H1 (cell line): Measurements from ENCODE around the gene ALOX5. TPM values are rescaled to one million over a fixed set of nuclear protein-coding genes. Genes with fewer than 3 reads are reported as not detected.

ENCODE experiments used
- CTCF ChIA-PET: fragments of 300-600 bp; sonication (Branson Sonifier 250); formaldehyde crosslinking; loops from one replicate; lab custom pipeline; 2021; ENCODE audit not compliant: partially characterized antibody; lab: Charles Lee
- POLR2A ChIA-PET: fragments of 300-600 bp; sonication (Branson Sonifier 250); formaldehyde crosslinking; loops from one replicate; lab custom pipeline; 2021; ENCODE audit warnings: inconsistent platforms; ENCODE audit not compliant: partially characterized antibody; lab: Charles Lee
- DNase-seq, 2 experiments: peaks; one replicate each; pipeline versions ENCODE4 v3.0.0 to v3.0.0-alpha.2; 2010 to 2022; ENCODE audit warnings: low spot score in 2 of 2, low read depth in 1 of 2, mixed read lengths in 1 of 2
- FAIRE-seq: peaks from 2 replicates; lab custom pipeline; 2011; peaks lifted over from hg19 to GRCh38; lab: Jason Lieb, UNC
- H2AFZ ChIP-seq: 2 replicates; pipeline ENCODE4 v1.8.1; 2012; ENCODE audit warnings: low read length, inconsistent platforms
- H2AK5ac ChIP-seq: 2 replicates; pipeline ENCODE4 v1.6.1; 2013; ENCODE audit warnings: low read depth, low read length
- H2BK120ac ChIP-seq: replicated peaks from 2 replicates; pipeline ENCODE3; 2013; ENCODE audit warnings: low read depth, low read length, inconsistent platforms
- H2BK12ac ChIP-seq: 2 replicates; pipeline ENCODE4 v1.6.1; 2013; ENCODE audit warnings: low read depth, low read length
- H2BK15ac ChIP-seq: 2 replicates; pipeline ENCODE4 v1.6.1; 2013; ENCODE audit warnings: low read length
- H2BK20ac ChIP-seq: 2 replicates; pipeline ENCODE4 v1.6.1; 2013; ENCODE audit warnings: low read length
- H2BK5ac ChIP-seq: 2 replicates; pipeline ENCODE4 v1.6.1; 2013; ENCODE audit warnings: low read depth, low read length
- H3K14ac ChIP-seq: 2 replicates; pipeline ENCODE4 v1.6.1; 2013; ENCODE audit warnings: inconsistent platforms; ENCODE audit not compliant: insufficient read length
- H3K18ac ChIP-seq: 2 replicates; pipeline ENCODE4 v1.6.1; 2013; ENCODE audit warnings: low read length; ENCODE audit errors: extremely low read depth
- H3K23ac ChIP-seq: 2 replicates; pipeline ENCODE4 v1.6.1; 2013; ENCODE audit warnings: inconsistent platforms; ENCODE audit not compliant: insufficient read length
- H3K23me2 ChIP-seq: 2 replicates; pipeline ENCODE4 v1.6.1; 2013; ENCODE audit warnings: low read depth, low read length
- H3K27ac ChIP-seq: 2 replicates; pipeline ENCODE4 v1.6.1; 2011; ENCODE audit warnings: low read depth, low read length, inconsistent platforms
- H3K27me3 ChIP-seq, 4 experiments: replicated peaks in 1 of 4; 1 replicate in 1 of 4; 2 replicates in 3 of 4; pipeline versions ENCODE4 v1.6.1 to v1.8.1; 2011 to 2013; ENCODE audit warnings: low read length in 3 of 4, mild to moderate bottlenecking in 3 of 4, inconsistent platforms in 2 of 4, mixed read lengths in 2 of 4, moderate library complexity in 1 of 4; ENCODE audit not compliant: control insufficient read depth in 3 of 4, insufficient read depth in 3 of 4; ENCODE audit errors: extremely low read depth in 1 of 4
- H3K36me3 ChIP-seq, 4 experiments: 2 replicates each; pipeline versions ENCODE4 v1.6.1 to v1.8.1; 2011 to 2013; ENCODE audit warnings: mild to moderate bottlenecking in 4 of 4, low read length in 3 of 4, moderate library complexity in 2 of 4, control low read depth in 1 of 4, inconsistent platforms in 1 of 4; ENCODE audit not compliant: insufficient read depth in 4 of 4, control insufficient read depth in 2 of 4
- H3K4ac ChIP-seq: replicated peaks from 2 replicates; pipeline ENCODE3; 2013; ENCODE audit warnings: low read length, low read depth, mixed read lengths, inconsistent platforms; ENCODE audit not compliant: insufficient read length
- H3K4me1 ChIP-seq, 4 experiments: replicated peaks in 1 of 4; 1 replicate in 1 of 4; 2 replicates in 3 of 4; pipeline versions ENCODE4 v1.6.1 to v1.8.1; 2011 to 2013; ENCODE audit warnings: low read length in 3 of 4, inconsistent platforms in 2 of 4, mixed read lengths in 1 of 4; ENCODE audit not compliant: insufficient read depth in 4 of 4, control insufficient read depth in 3 of 4
- H3K4me2 ChIP-seq, 2 experiments: 2 replicates each; pipeline versions ENCODE4 v1.6.1 to v1.8.1; 2011 to 2013; ENCODE audit warnings: low read depth in 2 of 2, low read length in 2 of 2, control low read depth in 1 of 2, inconsistent platforms in 1 of 2, mild to moderate bottlenecking in 1 of 2; ENCODE audit not compliant: insufficient read depth in 1 of 2
- H3K4me3 ChIP-seq, 4 experiments: fragments of 200-600, 300-600 bp in 1 of 4; sonication (generic), shearing (Covaris generic), sonication (Bioruptor Twin) in 1 of 4; 2 replicates each; pipeline versions ENCODE4 v1.5.1 to v1.8.1; 2011 to 2016; ENCODE audit warnings: low read length in 4 of 4, low read depth in 3 of 4, control low read depth in 2 of 4, inconsistent platforms in 2 of 4, mild to moderate bottlenecking in 2 of 4, mixed read lengths in 1 of 4, moderate library complexity in 1 of 4; ENCODE audit not compliant: insufficient read depth in 2 of 4; ENCODE audit errors: extremely low read depth in 1 of 4
- H3K56ac ChIP-seq: replicated peaks from 2 replicates; pipeline ENCODE3; 2013; ENCODE audit warnings: low read depth, mild to moderate bottlenecking, mixed read lengths, low read length, inconsistent platforms; ENCODE audit not compliant: insufficient read length
- H3K79me1 ChIP-seq: 2 replicates; pipeline ENCODE4 v1.6.1; 2013; ENCODE audit warnings: low read depth, low read length, control low read depth
- H3K79me2 ChIP-seq, 2 experiments: 2 replicates each; pipeline versions ENCODE4 v1.6.1 to v1.8.1; 2012 to 2013; ENCODE audit warnings: low read length in 2 of 2, mild to moderate bottlenecking in 2 of 2, inconsistent platforms in 1 of 2; ENCODE audit not compliant: insufficient read depth in 2 of 2, control insufficient read depth in 1 of 2
- H3K9ac ChIP-seq, 4 experiments: replicated peaks in 1 of 4; 1 replicate in 1 of 4; 2 replicates in 3 of 4; pipeline versions ENCODE4 v1.6.1 to v1.8.1; 2011 to 2013; ENCODE audit warnings: low read depth in 3 of 4, low read length in 3 of 4, control low read depth in 2 of 4, mild to moderate bottlenecking in 2 of 4, moderate library complexity in 2 of 4, inconsistent platforms in 1 of 4; ENCODE audit errors: extremely low read depth in 1 of 4
- H3K9me3 ChIP-seq, 2 experiments: 2 replicates each; pipeline versions ENCODE4 v1.6.1 to v1.8.1; 2012 to 2013; ENCODE audit warnings: mild to moderate bottlenecking in 2 of 2, moderate library complexity in 2 of 2, control low read depth in 1 of 2, inconsistent platforms in 1 of 2, low read depth in 1 of 2, low read length in 1 of 2, mixed read lengths in 1 of 2; ENCODE audit not compliant: insufficient read depth in 2 of 2
- H4K20me1 ChIP-seq, 2 experiments: replicated peaks in 1 of 2; 2 replicates each; pipeline versions ENCODE3 to v1.8.1; 2011 to 2013; ENCODE audit warnings: inconsistent platforms in 2 of 2, low read length in 2 of 2, mild to moderate bottlenecking in 1 of 2; ENCODE audit not compliant: insufficient read depth in 2 of 2, control insufficient read depth in 1 of 2
- H4K5ac ChIP-seq: 2 replicates; pipeline ENCODE4 v1.6.1; 2013; ENCODE audit warnings: low read length, low read depth, mixed read lengths, inconsistent platforms; ENCODE audit not compliant: insufficient read length
- H4K8ac ChIP-seq: 2 replicates; pipeline ENCODE4 v1.8.0; 2013; ENCODE audit warnings: mild to moderate bottlenecking, moderate library complexity, low read length, inconsistent platforms; ENCODE audit not compliant: insufficient read depth; ENCODE audit errors: extremely low read depth
- H4K91ac ChIP-seq: replicated peaks from 2 replicates; pipeline ENCODE3; 2013; ENCODE audit warnings: low read length, mixed read lengths, inconsistent platforms; ENCODE audit not compliant: insufficient read length
- CHD1 ChIP-seq: IDR thresholded peaks from 2 replicates; pipeline ENCODE4 v1.6.1; 2012; ENCODE audit warnings: low read depth, low read length, improper control_type of control experiment
- WGBS, 2 experiments: shearing (Covaris generic) in 1 of 2; methylation state at CpG; one replicate each; pipeline versions ENCODE4 v1.1.6 to v1.1.7; 2013 to 2015; ENCODE audit warnings: low lambda C conversion rate in 2 of 2, mixed read lengths in 2 of 2, inconsistent platforms in 1 of 2, low coverage in 1 of 2, missing lambda C conversion rate in 1 of 2; ENCODE audit not compliant: insufficient replicate concordance in 2 of 2, insufficient coverage in 1 of 2, insufficient read length in 1 of 2; ENCODE audit errors: extremely low coverage in 1 of 2, missing lambda C conversion rate in 1 of 2; 5-methylcytosine and 5-hydroxymethylcytosine counted together
- polyA plus RNA-seq, 7 experiments: library from polyadenylated mRNA; depleted of rRNA in 3 of 7; stranded (reverse) in 5 of 7; unstranded in 2 of 7; fragments of >200 nt in 5 of 7; fragments of 200-250 nt in 2 of 7; gene quantifications; 1 replicate in 5 of 7; 2 replicates in 1 of 7; 4 replicates in 1 of 7; pipeline versions ENCODE4 v1.2.1 to v1.2.3, GENCODE V29; 2011 to 2013; ENCODE audit warnings: missing spikeins in 2 of 7, mixed read lengths in 2 of 7
- total RNA-seq: library from RNA; stranded (reverse); fragmentation: NEBNext Ultra II Directional; extraction: Animal tissue kit (Norgen Biotek cat#: 25700); gene quantifications from 2 replicates; pipeline ENCODE4 v1.2.1, GENCODE V29; 2021

ALOX5 gene
- total and polyA plus RNA-seq, 2 of the 8 experiments (the other 6 are each of a cell fraction or from before 2014, with no cell fraction given), result 1.6 to 3.8 TPM

DNA sequence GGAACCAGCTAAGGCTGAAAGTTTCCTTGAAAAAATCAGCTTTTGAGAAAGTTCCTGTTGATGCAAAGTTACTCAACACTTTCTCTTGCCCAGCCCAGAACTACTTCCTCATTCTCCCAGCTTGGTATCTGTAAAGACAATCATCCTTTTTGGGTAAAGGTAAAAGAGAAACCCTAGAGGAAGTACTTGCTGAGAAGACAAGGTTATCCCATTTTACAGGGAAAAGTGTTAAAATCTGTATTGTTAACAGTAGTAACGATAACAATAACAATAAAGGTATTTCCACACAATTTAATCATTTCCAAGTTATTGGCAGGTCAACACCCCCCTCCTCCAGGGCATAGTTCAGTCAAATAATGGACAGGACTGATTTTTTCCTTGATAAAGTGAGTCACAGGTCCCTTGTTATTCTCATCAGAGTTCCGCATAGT, 2.4 kb downstream of the ALOX5 start:
- no peak overlapping the region for H2AFZ ChIP-seq
- no peak overlapping the region for H2BK12ac ChIP-seq
- no peak for DNase-seq
- H3K18ac ChIP-seq, result no peak overlapping the region
- no peaks in the 10 kb centered on the region for H3K79me2 ChIP-seq
- H2BK5ac ChIP-seq, result no peak overlapping the region
- H3K9ac ChIP-seq, result no peak overlapping the region
- no peak overlapping the region for H2AK5ac ChIP-seq
- no peaks in the 10 kb centered on the region for H3K36me3 ChIP-seq
- no peak overlapping the region for H3K4me2 ChIP-seq
- H3K14ac ChIP-seq, result no peak overlapping the region
- H3K4ac ChIP-seq, result no peak overlapping the region
- peaks cover 8 to 40% (median 34%) of the 10 kb centered on the region in 4 experiments for H3K27me3 ChIP-seq
- H4K8ac ChIP-seq, result no peak overlapping the region
- H2BK15ac ChIP-seq, result no peak overlapping the region
- POLR2A ChIA-PET, result no interaction called here
- H3K23me2 ChIP-seq, result peaks cover 17% of the 10 kb centered on the region
- no peak overlapping the region for H4K91ac ChIP-seq
- 94% methylated on average over 2 of the region's 2 CpGs; no CpG with 5 or more reads in 1 of the 2 experiments for WGBS, 2 experiments
- H2BK120ac ChIP-seq, result no peak overlapping the region
- H4K20me1 ChIP-seq, result no peaks in the 10 kb centered on the region
- no peak for FAIRE-seq
- H3K4me3 ChIP-seq, result no peak overlapping the region
- H4K5ac ChIP-seq, result no peak overlapping the region
- no peaks in the 10 kb centered on the region for H3K79me1 ChIP-seq
- no peak for TF ChIP-seq CHD1
- no peak overlapping the region for H3K23ac ChIP-seq
- H3K9me3 ChIP-seq, result no peaks in the 10 kb centered on the region
- H3K27ac ChIP-seq, result no peak overlapping the region
- peaks cover 0 to 8% (median 5%) of the 10 kb centered on the region in 4 experiments; a peak in 5 of 7 replicates for H3K4me1 ChIP-seq
- CTCF ChIA-PET, result no interaction called here
- no peak overlapping the region for H3K56ac ChIP-seq
- H2BK20ac ChIP-seq, result no peak overlapping the region
